Sigmoid colon (tissue), 7 donors: ENCODE results near the gene ADAMTS17. TPM values are rescaled to one million over a fixed set of nuclear protein-coding genes. Genes with fewer than 3 reads are reported as not detected.
"Not testable (repeated sequence)": the region's sequence is repeated elsewhere in the genome, so short reads cannot be mapped to it uniquely, and the experiment has no call there.

ENCODE experiments used
- DNase-seq: peaks from one replicate; pipeline ENCODE4 v3.0.0-alpha.2; 2019
- H3K27ac ChIP-seq, 4 donors: fragments of 200-600 bp; sonication (generic); one replicate each; pipeline ENCODE4 v1.5.1; 2016 to 2019; ENCODE audit warnings: mild to moderate bottlenecking in 1 of 4
- H3K27me3 ChIP-seq, 3 donors: fragments of 200-600 bp; sonication (generic); one replicate each; pipeline ENCODE4 v1.5.1; 2019; ENCODE audit warnings: mild to moderate bottlenecking in 1 of 3
- H3K36me3 ChIP-seq, 4 donors: fragments of 200-600 bp; sonication (generic); one replicate each; pipeline ENCODE4 v1.5.1; 2016 to 2019
- H3K4me1 ChIP-seq, 4 donors: fragments of 200-600 bp; sonication (generic); one replicate each; pipeline ENCODE4 v1.5.1; 2017 to 2019
- H3K4me3 ChIP-seq, 4 donors: fragments of 200-600 bp; sonication (generic); one replicate each; pipeline ENCODE4 v1.5.1; 2017 to 2019; ENCODE audit warnings: mild to moderate bottlenecking in 2 of 4, moderate library complexity in 1 of 4
- H3K9me3 ChIP-seq, 4 donors: fragments of 200-600 bp in 3 of 4; sonication (generic) in 3 of 4; one replicate each; pipeline versions ENCODE4 v1.5.1 to v1.6.1; 2013 to 2019
- EP300 ChIP-seq, 4 donors: sonication (generic); formaldehyde crosslinking; IDR thresholded peaks; one replicate each; pipeline ENCODE4 v1.6.1; 2017; ENCODE audit warnings: antibody characterized with exemption in 4 of 4
- POLR2A ChIP-seq, 2 donors: fragments of 450-650 bp; IDR thresholded peaks; one replicate each; pipeline ENCODE4 v1.6.1; 2016; ENCODE audit warnings: antibody characterized with exemption in 2 of 2, mild to moderate bottlenecking in 2 of 2, moderate library complexity in 2 of 2
- POLR2AphosphoS5 ChIP-seq, 4 donors: sonication (generic); formaldehyde crosslinking; IDR thresholded peaks; one replicate each; pipeline ENCODE4 v1.6.1; 2017; ENCODE audit warnings: antibody characterized with exemption in 4 of 4
- WGBS, 2 donors: extraction: QIAGEN DNeasy Blood & Tissue Kit; methylation state at CpG; one replicate each; pipeline ENCODE4 v1.1.7; 2013; 5-methylcytosine and 5-hydroxymethylcytosine counted together
- intact Hi-C: fragments of 100-400 bp; cut with DNase I; formaldehyde crosslinking; loops from one replicate; pipeline ENCODE4 v1.15.1; 2023
- polyA plus RNA-seq, 3 donors: library from polyadenylated mRNA; stranded (reverse); fragments of 200-250 nt; gene quantifications; one replicate each; pipeline ENCODE4 v1.2.3, GENCODE V29; 2013
- total RNA-seq, 4 donors: library from RNA; depleted of rRNA; stranded (reverse); fragments of >200 nt; gene quantifications; one replicate each; pipeline ENCODE4 v1.1.0, GENCODE V29; 2016
- TF ChIP-seq, protein P1 (sequence below), 4 experiments: fragments of 450-650 bp in 3 of 4; fragments of 200-600 bp in 1 of 4; IDR thresholded peaks; one replicate each; pipeline ENCODE4 v1.5.1; 2016 to 2019; ENCODE audit warnings: antibody characterized with exemption in 4 of 4, mild to moderate bottlenecking in 3 of 4, moderate library complexity in 2 of 4
- donor health status: healthy with polysubstance abuse.
- donor health status: Bipolar disorder and iron deficiency.
- donor health status: healthy.

The ADAMTS17 gene
- total and polyA plus RNA-seq, 7 donors, result 0.46 to 3.6 (median 1.2) TPM

DNA sequence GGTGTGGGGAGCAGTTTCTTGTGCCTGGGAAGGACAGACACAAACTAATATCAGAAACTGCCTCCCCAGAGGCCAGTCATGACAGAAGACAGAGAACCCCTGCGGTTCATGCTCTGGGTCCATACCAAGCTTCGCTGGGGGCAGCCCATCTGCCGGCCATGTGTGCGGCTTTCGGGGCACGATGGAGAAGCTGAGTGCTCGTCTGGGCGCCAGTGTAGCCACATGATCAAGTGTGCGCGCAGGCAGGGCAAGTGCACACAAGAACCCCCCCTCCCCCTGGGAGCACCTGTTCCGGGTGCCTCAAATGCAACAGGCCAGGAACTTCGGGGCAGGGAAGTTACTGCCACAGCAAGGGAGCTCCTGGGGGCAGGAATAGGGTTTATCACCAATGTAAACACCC, 1.8 kb downstream of the ADAMTS17 start:
- Histone ChIP-seq H3K4me3 (no peak overlapping the region), H3K4me1 (peaks cover 0 to 23% (median 11%) of the 10 kb centered on the region in 4 donors), H3K9me3 (no peaks in the 10 kb centered on the region), H3K27ac (no peak overlapping the region), H3K36me3 (no peaks in the 10 kb centered on the region), H3K27me3 (peaks cover 5 to 9% (median 8%) of the 10 kb centered on the region in 3 donors)
- DNase-seq, result no peak
- WGBS, 2 donors, result 92 to 93% methylated on average over 12 of the region's 12 CpGs
- intact Hi-C loops, result loop anchor here (2.0 to 10.0 kb wide), 6 partner anchors 165 to 667 kb away; partner anchors contain the start of genes ALDH1A3, ASB7, CERS3 and LINS1
- TF ChIP-seq POLR2AphosphoS5 (IDR thresholded peaks at IDR 0.05) (no peak), EP300 (IDR thresholded peaks at IDR 0.05) (no peak), POLR2A (IDR thresholded peaks at IDR 0.05) (no peak)
- TF ChIP-seq, protein P1, sequence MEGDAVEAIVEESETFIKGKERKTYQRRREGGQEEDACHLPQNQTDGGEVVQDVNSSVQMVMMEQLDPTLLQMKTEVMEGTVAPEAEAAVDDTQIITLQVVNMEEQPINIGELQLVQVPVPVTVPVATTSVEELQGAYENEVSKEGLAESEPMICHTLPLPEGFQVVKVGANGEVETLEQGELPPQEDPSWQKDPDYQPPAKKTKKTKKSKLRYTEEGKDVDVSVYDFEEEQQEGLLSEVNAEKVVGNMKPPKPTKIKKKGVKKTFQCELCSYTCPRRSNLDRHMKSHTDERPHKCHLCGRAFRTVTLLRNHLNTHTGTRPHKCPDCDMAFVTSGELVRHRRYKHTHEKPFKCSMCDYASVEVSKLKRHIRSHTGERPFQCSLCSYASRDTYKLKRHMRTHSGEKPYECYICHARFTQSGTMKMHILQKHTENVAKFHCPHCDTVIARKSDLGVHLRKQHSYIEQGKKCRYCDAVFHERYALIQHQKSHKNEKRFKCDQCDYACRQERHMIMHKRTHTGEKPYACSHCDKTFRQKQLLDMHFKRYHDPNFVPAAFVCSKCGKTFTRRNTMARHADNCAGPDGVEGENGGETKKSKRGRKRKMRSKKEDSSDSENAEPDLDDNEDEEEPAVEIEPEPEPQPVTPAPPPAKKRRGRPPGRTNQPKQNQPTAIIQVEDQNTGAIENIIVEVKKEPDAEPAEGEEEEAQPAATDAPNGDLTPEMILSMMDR (IDR thresholded peaks at IDR 0.05), result no peak

DNA sequence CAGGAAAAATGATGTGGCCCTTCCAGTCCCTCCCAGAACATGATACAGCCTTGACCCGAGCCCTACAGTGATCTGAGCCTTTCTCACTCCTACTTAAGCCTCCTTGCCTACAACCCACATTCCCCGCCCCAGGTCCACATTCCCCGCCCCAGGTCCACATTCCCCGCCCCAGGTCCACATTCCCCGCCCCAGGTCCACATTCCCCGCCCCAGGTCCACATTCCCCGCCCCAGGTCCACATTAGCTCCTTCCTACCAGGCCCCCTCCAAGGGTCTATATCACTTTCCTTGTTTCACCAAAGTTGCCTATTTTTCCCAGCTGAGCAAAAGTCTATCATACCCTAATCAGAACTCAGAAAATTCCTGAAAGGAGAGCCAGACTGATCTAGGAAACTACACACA, 2.3 kb downstream of the ADAMTS17 start:
- peaks cover 0 to 23% (median 11%) of the 10 kb centered on the region in 4 donors for H3K4me1 ChIP-seq
- not testable (repeated sequence) for DNase-seq, H3K27ac ChIP-seq, H3K27me3 ChIP-seq, H3K4me3 ChIP-seq, H3K9me3 ChIP-seq, H3K36me3 ChIP-seq
- WGBS, 2 donors, result 35 to 69% methylated on average over 7 of the region's 7 CpGs
- intact Hi-C loops, result loop anchor here (2.0 to 10.0 kb wide), 2 partner anchors 165 to 411 kb away; no protein-coding TSS in a partner anchor

DNA sequence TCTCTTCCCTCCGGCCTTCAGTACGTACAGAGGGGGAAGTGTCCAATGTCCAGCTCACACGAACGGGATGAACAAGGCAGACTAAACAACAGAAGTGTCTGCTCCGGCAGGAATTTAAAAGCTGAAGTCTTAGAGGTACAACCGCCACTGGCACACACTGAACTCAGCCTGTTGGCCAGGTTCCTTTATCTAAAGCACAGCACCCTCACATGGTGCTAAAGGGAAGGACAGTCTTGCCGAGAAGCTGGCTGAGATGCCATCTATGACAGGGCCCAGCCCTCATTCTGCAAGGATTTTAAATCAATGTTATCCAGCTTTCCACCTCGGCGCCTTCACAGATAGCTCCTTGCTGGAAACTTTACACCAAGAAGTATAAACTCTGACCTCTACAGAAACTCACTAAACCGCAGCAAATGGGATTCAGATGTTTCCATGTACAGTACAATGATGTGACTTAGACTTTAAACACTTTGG, 2.8 kb downstream of the ADAMTS17 start:
- H3K4me3 ChIP-seq, result no peak overlapping the region
- H3K4me1 ChIP-seq, result peaks cover 0 to 23% (median 11%) of the 10 kb centered on the region in 4 donors
- H3K27ac ChIP-seq, result no peak overlapping the region
- no peaks in the 10 kb centered on the region for H3K9me3 ChIP-seq
- intact Hi-C loops, result loop anchor here (2.0 to 10.0 kb wide), 2 partner anchors 164 to 410 kb away; no protein-coding TSS in a partner anchor
- TF ChIP-seq POLR2A (IDR thresholded peaks at IDR 0.05) (no peak), POLR2AphosphoS5 (IDR thresholded peaks at IDR 0.05) (peak in 2 of 4 donors; percentile 42 to 51), EP300 (IDR thresholded peaks at IDR 0.05) (no peak)
- TF ChIP-seq, protein P1 (IDR thresholded peaks at IDR 0.05), result peak; percentile 55 to 78 (median 70)
- H3K27me3 ChIP-seq, result peaks cover 5 to 9% (median 8%) of the 10 kb centered on the region in 3 donors
- no peaks in the 10 kb centered on the region for H3K36me3 ChIP-seq
- DNase-seq, result peak; percentile 79
- WGBS, 2 donors, result 7 to 26% methylated on average over 10 of the region's 10 CpGs

DNA sequence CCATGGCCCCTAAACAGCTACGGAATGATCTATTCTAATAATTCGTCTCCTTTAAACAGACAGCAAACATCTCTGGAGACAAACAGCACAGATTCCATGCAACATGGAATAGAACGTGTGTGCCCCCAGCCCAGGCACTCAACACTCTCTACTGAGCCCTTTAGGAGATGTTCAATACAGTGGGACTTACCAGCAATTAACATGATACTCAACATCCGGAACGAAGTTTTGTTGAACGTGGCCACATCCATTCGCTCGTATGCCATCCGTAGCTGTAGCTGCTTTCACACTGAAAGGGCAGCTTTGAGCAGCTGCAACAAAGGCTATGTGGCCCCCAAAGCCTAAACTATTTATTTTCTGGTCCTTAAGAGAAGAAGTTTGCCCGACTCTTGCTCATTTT, 3.5 kb downstream of the ADAMTS17 start:
- Histone ChIP-seq H3K4me3 (no peak overlapping the region), H3K27ac (no peak overlapping the region), H3K36me3 (no peaks in the 10 kb centered on the region), H3K27me3 (peaks cover 5 to 9% (median 8%) of the 10 kb centered on the region in 3 donors), H3K4me1 (peaks cover 0 to 23% (median 11%) of the 10 kb centered on the region in 4 donors), H3K9me3 (no peaks in the 10 kb centered on the region)
- intact Hi-C loops, result loop anchor here (2.0 to 10.0 kb wide), 2 partner anchors 163 to 409 kb away; no protein-coding TSS in a partner anchor
- 85 to 90% methylated on average over 10 of the region's 10 CpGs for WGBS, 2 donors
- TF ChIP-seq, protein P1 (IDR thresholded peaks at IDR 0.05), result no peak
- TF ChIP-seq POLR2A (IDR thresholded peaks at IDR 0.05) (no peak), EP300 (IDR thresholded peaks at IDR 0.05) (no peak), POLR2AphosphoS5 (IDR thresholded peaks at IDR 0.05) (no peak)
- no peak for DNase-seq

DNA sequence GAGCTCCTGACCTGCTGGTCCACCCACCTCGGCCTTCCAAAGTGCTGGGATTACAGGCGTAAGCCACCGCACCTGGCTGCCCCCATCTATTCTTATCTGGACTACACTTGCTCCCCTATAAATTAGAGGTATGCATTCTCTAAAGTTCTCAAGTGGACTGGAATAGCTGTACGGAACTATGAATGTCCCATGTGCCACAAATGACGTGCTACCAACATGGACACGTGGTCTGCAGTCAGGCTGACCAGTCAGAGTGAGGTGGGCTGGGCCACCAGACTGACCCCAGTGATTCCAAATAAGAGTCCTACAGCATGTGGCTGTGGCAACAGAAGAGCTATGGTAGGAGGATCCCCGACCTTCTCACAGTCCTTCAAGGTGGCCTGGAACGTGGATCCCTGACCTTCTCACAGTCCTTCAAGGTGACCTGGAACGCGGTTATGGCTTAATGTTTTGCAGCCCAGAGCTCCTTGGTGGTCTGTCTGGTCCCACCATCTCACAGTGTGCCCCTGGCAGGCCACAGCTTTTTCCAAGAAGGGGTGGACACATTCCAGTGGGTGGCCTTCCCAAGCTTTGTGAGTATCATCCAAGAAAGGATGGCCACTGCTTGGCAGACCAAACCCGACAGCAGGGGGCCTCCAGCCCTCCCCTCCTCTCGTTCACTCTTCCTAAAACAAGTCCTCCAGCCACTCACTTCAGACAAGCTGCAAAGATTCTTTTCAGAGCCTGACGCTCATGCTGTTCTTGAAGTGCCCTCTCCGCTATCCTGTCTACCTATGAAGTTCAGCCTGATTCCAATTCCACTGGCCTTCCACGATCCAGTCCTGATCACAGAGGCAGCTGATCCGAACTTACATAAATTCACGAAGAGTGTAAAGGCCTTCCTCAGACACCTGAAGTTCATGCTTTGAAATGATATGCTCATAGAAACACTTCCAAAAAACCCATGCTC, 4.4 kb downstream of the ADAMTS17 start:
- peaks cover 0 to 23% (median 10%) of the 10 kb centered on the region in 4 donors for H3K4me1 ChIP-seq
- H3K27ac ChIP-seq, result no peak overlapping the region
- TF ChIP-seq POLR2A (IDR thresholded peaks at IDR 0.05) (no peak), POLR2AphosphoS5 (IDR thresholded peaks at IDR 0.05) (no peak), EP300 (IDR thresholded peaks at IDR 0.05) (no peak)
- TF ChIP-seq, protein P1 (IDR thresholded peaks at IDR 0.05), result no peak
- H3K9me3 ChIP-seq, result no peaks in the 10 kb centered on the region
- 94 to 95% methylated on average over 17 of the region's 17 CpGs for WGBS, 2 donors
- H3K4me3 ChIP-seq, result no peak overlapping the region
- no peaks in the 10 kb centered on the region for H3K36me3 ChIP-seq
- DNase-seq, result no peak
- H3K27me3 ChIP-seq, result peaks cover 5 to 9% (median 8%) of the 10 kb centered on the region in 3 donors
- intact Hi-C loops, result loop anchor here (2.0 to 10.0 kb wide), 2 partner anchors 163 to 409 kb away; no protein-coding TSS in a partner anchor
